ENCODE measurements around the gene OCEL1.

OCEL1 gene

DNA sequence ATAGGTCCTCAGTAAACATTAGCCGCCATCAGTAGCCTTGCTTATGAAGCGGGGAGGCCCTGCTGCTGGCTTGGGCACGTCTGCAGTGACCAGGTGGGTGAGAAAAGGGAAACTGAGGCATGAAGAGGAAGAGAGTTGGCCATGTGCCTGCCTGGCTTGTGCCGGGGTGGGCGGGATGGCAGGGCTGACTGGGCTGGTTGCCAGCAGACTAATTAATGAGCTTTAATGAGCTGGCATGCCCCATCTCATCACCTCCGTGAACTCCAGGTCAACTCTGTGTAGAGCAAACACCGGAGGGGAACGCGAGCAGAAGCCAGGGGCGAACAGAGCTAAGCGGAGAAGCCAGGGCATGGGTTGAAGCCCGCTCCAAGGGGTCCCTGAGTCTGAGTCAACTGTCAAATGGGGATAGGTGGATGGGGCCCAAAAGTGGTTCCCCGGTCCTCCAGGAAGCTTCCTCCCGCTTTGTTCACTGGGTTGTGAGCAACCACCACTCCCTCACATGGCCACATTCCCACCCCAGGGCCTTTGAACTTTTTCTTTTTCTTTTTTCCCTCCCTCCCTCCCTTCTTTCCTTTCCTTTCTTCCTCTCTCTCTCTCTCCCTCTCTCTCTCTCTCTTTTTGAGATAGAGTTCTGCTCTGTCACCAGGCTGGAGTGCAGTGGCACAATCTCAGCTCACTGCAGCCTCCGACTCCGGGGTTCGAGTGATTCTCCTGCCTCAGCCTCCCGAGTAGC is 11.0 kb downstream of the OCEL1 start:
- Mint-ChIP-seq H3K27me3 (no peaks in the 10 kb centered on the region), H3K27ac (ENCODE audit: low read depth) (no peak overlapping the region), H3K4me1 (peaks cover 9% of the 10 kb centered on the region), H3K9me3 (no peaks in the 10 kb centered on the region), H3K36me3 (ENCODE audit: insufficient read depth) (peaks cover 3% of the 10 kb centered on the region), H3K4me3 (peak overlapping the region; percentile 47)
- no peak for DNase-seq (ENCODE audit: low spot score in 2 of 2)
- no peak for ATAC-seq (replicated peaks; ENCODE audit: extremely low read depth, poor library complexity, severe bottlenecking)

DNA sequence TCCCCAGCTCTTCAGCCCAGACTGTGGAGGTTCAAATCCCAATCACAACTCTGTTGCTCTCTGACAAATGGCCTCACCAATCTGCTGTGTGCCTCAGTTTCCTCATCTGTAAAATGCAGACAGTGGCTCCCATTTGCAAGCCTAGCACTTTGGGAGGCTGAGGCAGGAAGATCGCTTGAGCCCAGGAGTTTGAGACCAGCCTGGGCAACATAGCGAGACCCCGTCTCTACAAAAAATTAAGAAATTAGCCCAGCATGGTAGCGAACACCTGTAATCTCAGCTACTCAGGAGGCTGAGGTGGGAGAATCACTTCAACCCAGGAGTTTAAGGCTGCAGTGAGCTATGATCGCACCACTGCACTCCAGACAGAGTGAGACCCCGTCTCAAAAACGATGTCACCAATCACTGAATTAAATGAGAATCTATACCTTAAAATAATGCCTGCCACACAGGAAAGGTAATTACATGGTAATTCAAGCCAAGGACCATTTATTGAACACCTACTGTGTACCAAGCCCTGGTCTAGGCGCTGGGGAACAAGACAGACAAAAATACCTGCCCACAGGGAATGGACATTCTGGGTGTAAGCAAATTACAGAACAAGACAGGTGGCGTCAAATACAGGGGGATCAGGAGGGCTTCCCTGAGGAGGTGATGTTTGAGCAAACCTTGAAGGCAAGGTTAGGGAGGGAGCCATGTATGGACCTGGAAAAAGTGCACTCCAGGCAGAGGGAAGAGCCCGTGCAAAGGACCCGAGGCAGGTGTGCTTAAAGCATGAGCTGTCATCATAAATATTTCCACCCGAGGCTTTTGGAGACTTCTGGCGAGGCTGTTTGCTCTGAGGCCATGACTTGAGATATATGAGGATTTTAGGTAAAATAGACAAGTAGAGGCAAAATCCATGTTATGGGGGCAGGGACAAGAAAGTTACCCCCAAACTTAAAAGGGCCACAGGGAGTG is 12.0 kb downstream of the OCEL1 start:
- no peaks in the 10 kb centered on the region for H3K9me3 Mint-ChIP-seq
- H3K27me3 Mint-ChIP-seq: no peaks in the 10 kb centered on the region
- no peak overlapping the region for H3K27ac Mint-ChIP-seq (ENCODE audit: low read depth)

DNA sequence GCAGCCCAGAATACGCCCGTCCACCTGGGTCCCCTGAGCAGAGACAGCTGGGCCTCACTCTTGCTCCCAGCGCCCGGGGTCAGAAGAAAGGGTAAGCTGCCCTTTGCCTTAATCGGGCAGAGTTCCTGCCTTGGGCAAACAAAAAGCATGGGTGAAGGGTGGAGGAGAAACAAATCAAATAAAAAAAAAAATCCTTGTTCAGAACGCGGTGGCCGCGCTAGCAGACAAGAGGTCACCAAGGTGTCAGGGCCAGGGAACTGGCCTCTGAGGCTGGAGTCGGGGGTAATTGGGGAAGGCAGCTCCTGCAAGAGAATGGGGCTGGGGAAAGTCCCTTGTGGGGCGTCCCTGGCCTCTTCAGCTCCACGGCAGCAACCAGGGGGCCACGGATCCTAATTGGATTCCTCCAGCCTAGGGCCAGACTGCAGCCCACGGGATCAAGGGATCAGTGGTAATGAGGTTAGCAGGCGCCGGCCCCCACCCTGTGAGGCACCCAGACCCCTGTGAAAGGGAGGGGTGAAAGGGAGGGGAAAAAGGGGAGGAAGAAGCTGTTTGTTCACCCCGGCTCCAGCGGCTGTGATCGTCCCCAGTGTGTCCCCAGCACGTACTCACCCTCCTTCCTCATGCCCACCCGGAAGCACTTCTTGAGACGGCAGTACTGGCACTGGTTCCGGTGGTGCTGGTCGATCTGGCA is 14.2 kb downstream of the OCEL1 start:
- no peak overlapping the region for H3K27ac Mint-ChIP-seq (ENCODE audit: low read depth)
- H3K27me3 Mint-ChIP-seq: no peaks in the 10 kb centered on the region
- H3K36me3 Mint-ChIP-seq (ENCODE audit: insufficient read depth): no peaks in the 10 kb centered on the region
- H3K4me3 Mint-ChIP-seq: no peak overlapping the region
- DNase-seq (ENCODE audit: low spot score in 2 of 2): no peak
- no peaks in the 10 kb centered on the region for H3K9me3 Mint-ChIP-seq
- ATAC-seq (replicated peaks; ENCODE audit: extremely low read depth, poor library complexity, severe bottlenecking): no peak
- H3K4me1 Mint-ChIP-seq: no peaks in the 10 kb centered on the region

More for the DNA sequence above, 12.0 kb downstream of the OCEL1 start:
- Mint-ChIP-seq H3K36me3 (ENCODE audit: insufficient read depth) (peaks cover 1% of the 10 kb centered on the region), H3K4me1 (peaks cover 9% of the 10 kb centered on the region), H3K4me3 (peak overlapping the region; percentile 47)
- no peak for DNase-seq (ENCODE audit: low spot score in 2 of 2)
- ATAC-seq (replicated peaks; ENCODE audit: extremely low read depth, poor library complexity, severe bottlenecking): no peak

DNA sequence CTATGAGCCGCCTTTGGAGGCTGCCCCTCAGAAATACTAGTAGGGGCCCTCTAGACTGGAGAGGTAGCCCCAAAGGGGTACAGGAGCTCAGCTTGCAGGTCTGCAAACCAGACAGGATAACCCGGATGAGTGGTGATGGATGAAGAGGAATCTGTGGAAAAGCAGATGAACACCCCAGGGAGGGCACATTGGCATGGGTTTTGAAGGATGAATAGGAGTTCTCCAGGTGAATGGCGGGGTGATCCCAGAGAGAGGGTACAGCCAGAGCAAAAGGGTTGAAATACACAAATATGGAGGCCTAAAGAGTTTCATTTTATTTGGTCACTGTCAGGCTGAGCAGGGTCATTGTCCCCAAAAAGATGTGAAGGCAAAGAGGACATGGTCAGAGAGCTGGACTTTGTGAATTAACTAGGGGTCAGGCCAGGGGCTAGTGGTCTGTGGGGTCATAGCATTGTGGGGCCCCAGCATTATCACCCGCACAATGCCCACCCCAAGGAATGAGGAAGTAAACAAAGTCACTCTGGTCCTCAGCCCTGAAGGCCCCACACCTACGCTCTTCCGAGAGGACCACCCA is 14.9 kb downstream of the OCEL1 start:
- H3K27ac Mint-ChIP-seq (ENCODE audit: low read depth): no peak overlapping the region
- no peak for ATAC-seq (replicated peaks; ENCODE audit: extremely low read depth, poor library complexity, severe bottlenecking)
- no peak overlapping the region for H3K4me3 Mint-ChIP-seq

DNA sequence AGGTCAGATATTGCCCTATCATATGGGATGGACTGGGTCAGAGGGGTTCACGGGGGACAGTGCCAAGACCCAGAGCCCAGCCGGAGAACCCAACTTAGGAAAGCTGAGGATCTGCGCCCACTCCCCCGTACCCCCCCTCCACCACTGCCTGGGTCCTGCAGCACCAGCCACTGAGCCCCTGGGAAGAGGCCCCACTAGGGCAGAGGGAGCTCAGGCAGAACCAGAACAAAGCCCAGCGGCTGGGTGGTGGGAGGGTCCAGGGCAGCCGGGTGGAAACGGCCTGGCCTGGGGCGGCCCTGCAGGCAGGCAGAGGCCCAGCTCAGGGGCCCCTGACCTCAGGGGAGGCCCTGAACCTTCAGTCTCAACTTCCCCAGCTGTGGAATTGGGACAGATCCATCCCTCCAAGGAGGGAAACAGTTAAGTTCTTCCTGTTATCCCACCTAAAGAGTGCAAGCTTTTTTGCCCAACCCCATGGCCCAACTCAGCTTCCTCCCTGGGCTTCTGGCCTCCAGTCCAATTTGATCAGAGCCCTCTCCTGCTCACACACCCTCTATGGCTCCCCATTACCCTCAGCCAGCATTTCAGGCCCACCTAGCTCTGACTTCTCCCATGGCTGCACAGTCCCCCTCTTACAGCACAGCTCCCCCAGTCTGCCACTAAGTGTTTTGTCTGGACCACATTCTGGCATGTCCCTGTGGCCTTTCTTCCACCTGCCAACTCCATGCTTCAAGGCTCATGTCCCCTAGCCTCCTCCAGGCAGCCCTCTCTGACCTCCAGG is 16.6 kb downstream of the OCEL1 start:
- H3K36me3 Mint-ChIP-seq (ENCODE audit: insufficient read depth): peaks cover 3% of the 10 kb centered on the region
- ATAC-seq (replicated peaks; ENCODE audit: extremely low read depth, poor library complexity, severe bottlenecking) (no peak), DNase-seq (ENCODE audit: low spot score in 2 of 2) (no peak)
- no peak overlapping the region for H3K27ac Mint-ChIP-seq (ENCODE audit: low read depth)
- no peaks in the 10 kb centered on the region for H3K27me3 Mint-ChIP-seq
- no peak overlapping the region for H3K4me3 Mint-ChIP-seq
- peaks cover 13% of the 10 kb centered on the region for H3K4me1 Mint-ChIP-seq
- no peaks in the 10 kb centered on the region for H3K9me3 Mint-ChIP-seq

More for the DNA sequence above, 14.9 kb downstream of the OCEL1 start:
- no peak for DNase-seq (ENCODE audit: low spot score in 2 of 2)
- Mint-ChIP-seq H3K4me1 (peaks cover under 1% of the 10 kb centered on the region), H3K27me3 (no peaks in the 10 kb centered on the region), H3K9me3 (no peaks in the 10 kb centered on the region), H3K36me3 (ENCODE audit: insufficient read depth) (no peaks in the 10 kb centered on the region)

DNA sequence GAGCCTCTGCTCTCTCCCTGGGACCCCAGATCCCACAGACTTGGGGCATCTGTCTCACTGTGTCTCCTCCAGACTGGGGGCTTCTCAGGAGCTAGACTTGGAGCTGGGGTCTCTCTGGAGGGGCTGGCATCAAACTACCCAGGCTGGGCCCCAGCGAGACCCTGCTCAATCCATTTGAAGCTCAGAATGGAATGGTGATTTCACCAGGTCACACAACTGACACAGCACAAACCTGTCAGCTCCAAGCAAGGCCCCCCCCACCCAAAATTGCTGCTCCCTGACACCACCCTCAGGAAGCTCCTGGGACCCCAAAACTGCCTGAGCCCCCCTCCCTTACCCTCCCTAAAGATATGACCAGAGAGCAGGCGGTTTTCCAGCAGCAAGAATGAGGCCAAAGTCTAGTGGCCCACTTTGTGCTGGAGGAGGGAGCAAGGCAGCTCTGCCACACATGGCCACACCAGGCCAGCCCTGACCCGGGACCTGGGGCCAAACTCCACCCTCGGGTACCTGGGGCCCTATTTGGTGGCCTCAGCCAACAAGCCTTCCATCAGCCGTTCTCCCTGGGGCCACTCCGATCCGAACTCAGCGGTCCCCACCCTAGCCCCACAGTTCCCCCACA is 17.3 kb downstream of the OCEL1 start:
- H3K27ac Mint-ChIP-seq (ENCODE audit: low read depth): no peak overlapping the region
- H3K4me3 Mint-ChIP-seq: peak overlapping the region; percentile 50
- peaks cover 3% of the 10 kb centered on the region for H3K36me3 Mint-ChIP-seq (ENCODE audit: insufficient read depth)
- peaks cover 13% of the 10 kb centered on the region for H3K4me1 Mint-ChIP-seq
- no peaks in the 10 kb centered on the region for H3K27me3 Mint-ChIP-seq
- ATAC-seq (replicated peaks; ENCODE audit: extremely low read depth, poor library complexity, severe bottlenecking) (no peak), DNase-seq (ENCODE audit: low spot score in 2 of 2) (no peak)
- H3K9me3 Mint-ChIP-seq: no peaks in the 10 kb centered on the region

DNA sequence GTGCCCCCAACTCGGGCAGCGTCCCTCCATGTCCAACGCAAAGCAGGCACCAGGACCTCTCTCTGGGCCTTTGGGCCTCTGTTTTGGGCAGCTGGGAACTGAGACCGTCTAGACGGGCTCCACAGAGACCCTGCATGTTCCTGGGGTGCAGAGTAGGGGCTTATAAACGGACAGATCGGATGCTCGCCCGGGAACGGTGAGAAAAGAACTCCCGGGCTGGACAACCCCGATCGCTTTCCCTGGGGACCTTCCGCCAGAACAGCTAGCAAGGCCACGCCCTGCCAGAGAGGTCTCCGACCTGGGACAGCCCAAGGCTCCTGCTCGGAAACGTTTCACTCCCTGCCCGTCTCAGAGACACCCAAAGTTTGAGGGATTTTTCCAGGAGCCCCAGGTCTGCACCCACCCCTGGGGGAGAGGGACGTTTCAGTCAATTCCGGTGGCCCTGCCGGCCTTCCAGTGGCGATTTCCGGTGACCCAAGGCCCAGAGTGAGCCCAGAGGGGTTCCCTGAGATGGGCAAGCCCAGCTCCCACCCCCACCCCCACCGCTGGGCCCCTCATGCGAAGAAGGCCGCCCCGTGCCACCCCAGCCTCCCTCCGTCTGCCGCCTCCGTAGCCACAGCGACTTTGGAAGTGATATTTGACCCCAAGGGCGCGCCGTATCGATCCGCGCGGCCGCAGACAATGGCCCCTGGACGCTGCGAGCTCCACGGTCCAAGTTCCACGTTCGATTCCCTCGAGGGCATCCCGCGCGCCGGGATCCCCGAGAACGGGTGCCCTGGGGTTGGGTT is 18.0 kb downstream of the OCEL1 start:
- H3K27me3 Mint-ChIP-seq: no peaks in the 10 kb centered on the region
- peak overlapping the region; percentile 50 for H3K4me3 Mint-ChIP-seq
- DNase-seq (ENCODE audit: low spot score in 2 of 2) (no peak), ATAC-seq (replicated peaks; ENCODE audit: extremely low read depth, poor library complexity, severe bottlenecking) (no peak)
- H3K27ac Mint-ChIP-seq (ENCODE audit: low read depth): no peak overlapping the region
- H3K36me3 Mint-ChIP-seq (ENCODE audit: insufficient read depth): peaks cover 3% of the 10 kb centered on the region
- no peaks in the 10 kb centered on the region for H3K9me3 Mint-ChIP-seq
- peaks cover 13% of the 10 kb centered on the region for H3K4me1 Mint-ChIP-seq

DNA sequence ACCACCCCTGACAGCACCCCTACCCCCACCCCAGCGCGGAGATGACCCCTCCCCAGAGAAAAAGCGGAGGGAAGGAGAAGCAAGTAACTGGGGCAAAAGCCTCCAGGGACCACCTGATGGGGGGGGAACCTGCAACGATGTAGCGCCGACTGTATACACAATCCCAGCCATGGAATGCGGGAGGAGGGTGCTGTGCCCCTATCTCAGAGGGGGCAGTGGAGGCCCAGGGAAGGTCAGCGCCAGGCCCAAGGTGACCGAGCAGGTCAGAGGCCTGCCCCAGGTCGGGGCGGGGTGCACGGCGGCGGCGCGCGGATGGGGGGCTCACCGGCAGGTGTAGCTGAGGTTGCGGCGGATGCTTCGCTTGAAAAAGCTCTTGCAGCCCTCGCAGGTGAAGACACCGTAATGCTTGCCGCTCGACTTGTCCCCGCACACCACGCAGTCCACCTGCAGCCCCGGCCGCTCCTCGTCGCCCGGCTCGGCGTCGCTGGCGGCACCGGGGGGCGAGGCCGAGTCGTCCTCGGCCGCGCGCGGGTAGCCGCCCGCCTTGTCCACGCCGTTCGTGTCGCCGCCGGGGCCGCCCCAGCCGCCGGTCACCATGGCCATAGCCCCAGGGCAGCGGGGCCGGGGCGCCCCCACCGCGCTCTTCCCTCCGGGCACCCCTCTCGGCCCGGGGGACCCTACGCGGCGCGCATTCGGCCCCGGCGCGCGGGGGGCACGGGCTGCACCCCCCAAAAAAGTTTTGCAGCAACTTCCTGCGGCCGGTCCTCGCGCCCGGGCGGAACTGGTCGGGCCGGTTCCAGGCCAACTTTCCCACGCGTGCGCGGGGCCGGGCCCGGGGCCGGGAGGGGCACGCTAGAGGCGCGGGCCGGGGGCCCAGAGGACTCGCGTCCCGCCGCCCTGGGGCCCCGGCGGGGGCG is 18.9 kb downstream of the OCEL1 start:
- Mint-ChIP-seq H3K27me3 (no peaks in the 10 kb centered on the region), H3K4me1 (peaks cover 13% of the 10 kb centered on the region), H3K36me3 (ENCODE audit: insufficient read depth) (peaks cover 3% of the 10 kb centered on the region), H3K9me3 (no peaks in the 10 kb centered on the region), H3K4me3 (peak overlapping the region; percentile 50), H3K27ac (ENCODE audit: low read depth) (no peak overlapping the region)
- DNase-seq (ENCODE audit: low spot score in 2 of 2) (no peak), ATAC-seq (replicated peaks; ENCODE audit: extremely low read depth, poor library complexity, severe bottlenecking) (no peak)

DNA sequence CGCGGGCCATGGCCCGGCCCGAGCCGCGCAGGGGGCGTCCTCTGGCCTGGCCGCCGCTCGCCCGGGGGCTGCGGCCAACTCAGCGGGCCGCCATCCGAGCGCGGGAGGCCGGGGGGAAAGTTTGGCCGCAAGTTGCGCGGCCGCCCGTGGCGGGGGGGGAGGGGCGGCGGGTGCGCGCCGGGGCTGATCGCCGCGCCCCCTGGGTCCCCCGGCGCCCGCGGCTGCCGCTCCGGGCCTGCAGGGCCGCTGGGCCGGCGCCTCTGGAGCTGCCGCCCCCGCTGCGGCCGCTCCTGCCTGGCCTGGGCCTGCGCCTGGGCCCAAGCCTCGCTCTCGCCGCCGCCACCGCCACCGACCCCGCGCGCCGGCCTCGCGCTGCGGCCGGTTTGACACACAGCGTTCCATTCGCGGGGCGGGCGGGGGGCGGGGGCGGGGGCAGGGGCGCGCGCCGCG is 19.5 kb downstream of the OCEL1 start, which contains the start of gene NR2F6:
Gene NR2F6, minus strand, starts transcription at position 385 of the 450 bp plus-strand sequence. CDS start 699 bp downstream, outside the sequence.
- H3K36me3 Mint-ChIP-seq (ENCODE audit: insufficient read depth): peaks cover 3% of the 10 kb centered on the region
- H3K4me3 Mint-ChIP-seq: peak within 1 kb of the TSS; percentile 86
- H3K27me3 Mint-ChIP-seq: no peaks in the 10 kb centered on the region
- peak within 1 kb of the TSS; percentile 74 for H3K27ac Mint-ChIP-seq (ENCODE audit: low read depth)
- DNase-seq (ENCODE audit: low spot score in 2 of 2) (no peak), ATAC-seq (replicated peaks; ENCODE audit: extremely low read depth, poor library complexity, severe bottlenecking) (peak; percentile 27)
- H3K4me1 Mint-ChIP-seq: peaks cover 13% of the 10 kb centered on the region
- no peaks in the 10 kb centered on the region for H3K9me3 Mint-ChIP-seq

All from central memory CD8-positive, alpha-beta T cell (primary cell).